Measurements from ENCODE around the gene CAVIN3.
A peak's percentile ranks its signal among the peaks of the same experiment; 100 is the strongest.

The CAVIN3 gene

GRCh38 chr11:6320411-6321155, at the start of gene CAVIN3:
Gene CAVIN3 (minus strand): TSS chr11:6320501. CDS start chr11:6320476, 25 bp downstream.
- no peak for DNase-seq

GRCh38 chr11:6365659-6366058, 45.4 kb upstream of the CAVIN3 start:
- DNase-seq = peak; percentile 14

- peak; percentile 59 for DNase-seq
These were observed 42.8 kb upstream of the CAVIN3 start for GRCh38 chr11:6362873-6363678.

GRCh38 chr11:6362185-6362872, 42.0 kb upstream of the CAVIN3 start:
- no peak for DNase-seq

GRCh38 chr11:6360183-6360582, 39.9 kb upstream of the CAVIN3 start:
- DNase-seq = no peak

- no peak for DNase-seq
These were observed 36.9 kb upstream of the CAVIN3 start for GRCh38 chr11:6357222-6357621.

GRCh38 chr11:6356503-6357055, 36.3 kb upstream of the CAVIN3 start:
- DNase-seq = no peak

GRCh38 chr11:6354651-6355485, 34.6 kb upstream of the CAVIN3 start:
- DNase-seq = no peak

GRCh38 chr11:6353367-6353987, 33.2 kb upstream of the CAVIN3 start:
- peak; percentile 64 for DNase-seq

GRCh38 chr11:6351782-6352382, 31.6 kb upstream of the CAVIN3 start:
- no peak for DNase-seq

- DNase-seq = no peak
These were observed 30.2 kb upstream of the CAVIN3 start for GRCh38 chr11:6350486-6350885.

GRCh38 chr11:6350043-6350442, 29.7 kb upstream of the CAVIN3 start:
- DNase-seq = no peak

- no peak for DNase-seq
These were observed 25.1 kb upstream of the CAVIN3 start for GRCh38 chr11:6345366-6345765.

- DNase-seq = no peak
These were observed 16.0 kb upstream of the CAVIN3 start for GRCh38 chr11:6336293-6336692.

GRCh38 chr11:6334806-6335205, 14.5 kb upstream of the CAVIN3 start:
- DNase-seq = no peak

GRCh38 chr11:6333095-6333494, 12.8 kb upstream of the CAVIN3 start:
- no peak for DNase-seq

GRCh38 chr11:6332066-6332465, 11.8 kb upstream of the CAVIN3 start:
- no peak for DNase-seq

GRCh38 chr11:6328321-6328720, 8.0 kb upstream of the CAVIN3 start:
- no peak for DNase-seq

- no peak for DNase-seq
These were observed 7.5 kb upstream of the CAVIN3 start for GRCh38 chr11:6327806-6328205.

GRCh38 chr11:6326985-6327384, 6.7 kb upstream of the CAVIN3 start:
- DNase-seq = no peak

GRCh38 chr11:6326303-6326702, 6.0 kb upstream of the CAVIN3 start:
- DNase-seq = no peak

Measured in NCI-H526 treated with DMSO at 0.1 percent for 48 hours (cell line).